ENCODE results near the gene MAP4K4.

GRCh38 chr2:101899871-101900270 lies 202.4 kb downstream of the MAP4K4 start:
- TF ChIP-seq CTCF (conservative IDR thresholded peaks at IDR 0.05) (no peak), ZFX (IDR thresholded peaks at IDR 0.05) (no peak)

Measured in C4-2B (cell line).